Right atrium auricular region (tissue), 2 donors: ENCODE results near the gene RASGRF2. TPM values are rescaled to one million over a fixed set of nuclear protein-coding genes. Genes with fewer than 3 reads are reported as not detected.

Experiments
- DNase-seq: peaks from one replicate; pipeline ENCODE4 v3.0.0-alpha.2; 2019; ENCODE audit warnings: low spot score
- H3K27ac ChIP-seq, 2 donors: fragments of 200-600 bp; sonication (generic); 1 replicate in 1 of 2; 2 replicates in 1 of 2; pipeline ENCODE4 v1.5.1; 2016 to 2019
- H3K27me3 ChIP-seq, 2 donors: fragments of 200-600 bp; sonication (generic); one replicate each; pipeline versions ENCODE4 v1.5.1 to v1.6.0; 2017 to 2019
- H3K36me3 ChIP-seq: fragments of 200-600 bp; sonication (generic); one replicate; pipeline ENCODE4 v1.5.1; 2016
- H3K4me1 ChIP-seq, 2 donors: fragments of 200-600 bp; sonication (generic); one replicate each; pipeline versions ENCODE4 v1.5.1 to v1.6.0; 2017 to 2019
- H3K4me3 ChIP-seq, 2 donors: fragments of 200-600 bp; sonication (generic); 1 replicate in 1 of 2; 2 replicates in 1 of 2; pipeline ENCODE4 v1.5.1; 2017 to 2019; ENCODE audit warnings: mild to moderate bottlenecking in 1 of 2, moderate library complexity in 1 of 2
- H3K9me3 ChIP-seq, 2 donors: fragments of 200-600 bp; sonication (generic); one replicate each; pipeline ENCODE4 v1.5.1; 2019
- CTCF ChIP-seq, 2 donors: fragments of 200-600 bp; sonication (generic); IDR thresholded peaks; one replicate each; pipeline ENCODE4 v1.5.1; 2019; ENCODE audit warnings: antibody characterized with exemption in 2 of 2
- total RNA-seq, 2 donors: library from RNA; depleted of rRNA; stranded (reverse); fragments of >200 nt; gene quantifications; one replicate each; pipeline ENCODE4 v1.1.0, GENCODE V29; 2016

Gene RASGRF2
- total RNA-seq, 2 donors from 2014 or later = 3.5 to 6.3 TPM

GRCh38 chr5:81222285-81222684, 262.1 kb downstream of the RASGRF2 start:
- no peak for TF ChIP-seq CTCF (IDR thresholded peaks at IDR 0.05)
- no peaks in the 10 kb centered on the region for H3K36me3 ChIP-seq
- H3K4me3 ChIP-seq = no peak overlapping the region
- no peaks in the 10 kb centered on the region for H3K27me3 ChIP-seq
- no peak overlapping the region for H3K27ac ChIP-seq
- H3K4me1 ChIP-seq = no peaks in the 10 kb centered on the region
- no peak for DNase-seq
- no peaks in the 10 kb centered on the region for H3K9me3 ChIP-seq

GRCh38 chr5:81225463-81225862, 265.3 kb downstream of the RASGRF2 start:
- H3K27ac ChIP-seq = no peak overlapping the region
- no peak for TF ChIP-seq CTCF (IDR thresholded peaks at IDR 0.05)
- H3K4me3 ChIP-seq = no peak overlapping the region
- H3K9me3 ChIP-seq = no peaks in the 10 kb centered on the region
- H3K36me3 ChIP-seq = no peaks in the 10 kb centered on the region
- H3K4me1 ChIP-seq = no peaks in the 10 kb centered on the region
- no peak for DNase-seq
- no peaks in the 10 kb centered on the region for H3K27me3 ChIP-seq

GRCh38 chr5:81226286-81226685, 266.1 kb downstream of the RASGRF2 start:
- DNase-seq = no peak
- Histone ChIP-seq H3K27me3 (no peaks in the 10 kb centered on the region), H3K9me3 (no peaks in the 10 kb centered on the region), H3K4me1 (no peaks in the 10 kb centered on the region), H3K4me3 (no peak overlapping the region), H3K27ac (no peak overlapping the region), H3K36me3 (no peaks in the 10 kb centered on the region)
- no peak for TF ChIP-seq CTCF (IDR thresholded peaks at IDR 0.05)

GRCh38 chr5:81226949-81227348, 266.8 kb downstream of the RASGRF2 start:
- Histone ChIP-seq H3K36me3 (no peaks in the 10 kb centered on the region), H3K27me3 (no peaks in the 10 kb centered on the region), H3K4me3 (no peak overlapping the region), H3K4me1 (peaks cover 0 to 4% of the 10 kb centered on the region in 2 donors), H3K9me3 (no peaks in the 10 kb centered on the region), H3K27ac (no peak overlapping the region)
- DNase-seq = no peak
- no peak for TF ChIP-seq CTCF (IDR thresholded peaks at IDR 0.05)

GRCh38 chr5:81228084-81228483, 267.9 kb downstream of the RASGRF2 start:
- Histone ChIP-seq H3K27me3 (no peaks in the 10 kb centered on the region), H3K4me3 (no peak overlapping the region), H3K36me3 (no peaks in the 10 kb centered on the region), H3K27ac (no peak overlapping the region), H3K4me1 (peaks cover 0 to 15% of the 10 kb centered on the region in 2 donors), H3K9me3 (no peaks in the 10 kb centered on the region)
- DNase-seq = no peak
- no peak for TF ChIP-seq CTCF (IDR thresholded peaks at IDR 0.05)

- Histone ChIP-seq H3K27me3 (no peaks in the 10 kb centered on the region), H3K27ac (no peak overlapping the region), H3K36me3 (no peaks in the 10 kb centered on the region), H3K4me3 (no peak overlapping the region), H3K9me3 (no peaks in the 10 kb centered on the region), H3K4me1 (peaks cover 0 to 36% of the 10 kb centered on the region in 2 donors)
- DNase-seq = no peak
- no peak for TF ChIP-seq CTCF (IDR thresholded peaks at IDR 0.05)
Measured at GRCh38 chr5:81230416-81230815, 270.3 kb downstream of the RASGRF2 start.
